OCI-LY1 (cell line): ENCODE data around the gene SCTR.

Experiments used
- H2AFZ ChIP-seq: fragments of 200-600 bp; sonication (generic), shearing (Covaris generic); 2 replicates; pipeline ENCODE4 v1.6.0; 2014; ENCODE audit warnings: antibody characterized with exemption, mild to moderate bottlenecking, low read length
- H3F3A ChIP-seq: fragments of 200-600 bp; sonication (generic), shearing (Covaris generic); 2 replicates; pipeline ENCODE4 v1.6.0; 2014; ENCODE audit warnings: mild to moderate bottlenecking, antibody characterized with exemption, low read length, moderate library complexity; ENCODE audit not compliant: insufficient read depth
- H3K27ac ChIP-seq: fragments of 200-600 bp; sonication (generic); 2 replicates; pipeline ENCODE4 v1.5.1; 2014; ENCODE audit warnings: low read length, mixed run types, mild to moderate bottlenecking, low read depth; ENCODE audit not compliant: poor library complexity, severe bottlenecking
- H3K27me3 ChIP-seq: fragments of 200-600 bp; sonication (generic); 2 replicates; pipeline ENCODE4 v1.6.0; 2014; ENCODE audit warnings: antibody characterized with exemption, mild to moderate bottlenecking, low read length, moderate library complexity; ENCODE audit not compliant: insufficient read depth
- H3K36me3 ChIP-seq: fragments of 200-600 bp; sonication (generic); 2 replicates; pipeline ENCODE4 v1.6.1; 2014; ENCODE audit warnings: mild to moderate bottlenecking, antibody characterized with exemption, low read length, moderate library complexity, mixed read lengths; ENCODE audit not compliant: insufficient read depth
- H3K4me1 ChIP-seq: fragments of 200-600 bp; sonication (generic); 2 replicates; pipeline ENCODE4 v1.5.1; 2014; ENCODE audit warnings: mild to moderate bottlenecking, low read length, moderate library complexity; ENCODE audit not compliant: insufficient read depth, severe bottlenecking
- H3K4me2 ChIP-seq: fragments of 200-600 bp; sonication (generic), shearing (Covaris generic); 2 replicates; pipeline ENCODE4 v1.6.1; 2014; ENCODE audit warnings: low read length
- H3K4me3 ChIP-seq: fragments of 200-600 bp; sonication (generic); 2 replicates; pipeline ENCODE4 v1.5.1; 2014; ENCODE audit warnings: low read length, low read depth, mild to moderate bottlenecking, mixed read lengths; ENCODE audit not compliant: poor library complexity, severe bottlenecking
- H3K79me2 ChIP-seq: fragments of 200-600 bp; shearing (Covaris generic); 2 replicates; pipeline ENCODE4 v1.6.1; 2016; ENCODE audit warnings: mixed run types, low read length, mixed read lengths; ENCODE audit not compliant: insufficient read depth
- H3K9ac ChIP-seq: fragments of 200-600 bp; sonication (generic), shearing (Covaris generic); 2 replicates; pipeline ENCODE4 v1.6.1; 2014; ENCODE audit warnings: mild to moderate bottlenecking, low read length, mixed read lengths
- H3K9me2 ChIP-seq: fragments of 200-600 bp; sonication (generic), shearing (Covaris generic); 2 replicates; pipeline ENCODE4 v1.6.1; 2014; ENCODE audit warnings: low read depth, mild to moderate bottlenecking, low read length, mixed read lengths
- H3K9me3 ChIP-seq: fragments of 200-600 bp; shearing (Covaris generic); 2 replicates; pipeline ENCODE4 v1.6.1; 2014; ENCODE audit warnings: low read length, mixed read lengths
- H4K20me1 ChIP-seq: fragments of 200-600 bp; sonication (generic), shearing (Covaris generic); 2 replicates; pipeline ENCODE4 v1.6.0; 2016; ENCODE audit warnings: mild to moderate bottlenecking, low read length; ENCODE audit not compliant: insufficient read depth
- CTCF ChIP-seq: fragments of 200-600 bp; sonication (generic), shearing (Covaris generic); IDR thresholded peaks from 2 replicates; pipeline ENCODE4 v1.5.1; 2017; ENCODE audit warnings: mild to moderate bottlenecking, antibody characterized with exemption, low read length, moderate library complexity, mixed read lengths
- EZH2 ChIP-seq: fragments of 200-600 bp; sonication (generic), shearing (Covaris generic); IDR thresholded peaks from 2 replicates; pipeline ENCODE4 v1.8.0; 2017; ENCODE audit warnings: borderline replicate concordance, mixed run types, mild to moderate bottlenecking, antibody characterized with exemption, low read length, moderate library complexity, mixed read lengths

Gene SCTR

GRCh38 chr2:119520696-119521432 is 3.4 kb downstream of the SCTR start:
- no peaks in the 10 kb centered on the region for H3K4me1 ChIP-seq
- no peaks in the 10 kb centered on the region for H3K9me3 ChIP-seq
- no peaks in the 10 kb centered on the region for H3K36me3 ChIP-seq
- H3K27me3 ChIP-seq: no peaks in the 10 kb centered on the region
- TF ChIP-seq EZH2: no peak
- no peak for TF ChIP-seq CTCF
- H3F3A ChIP-seq: no peaks in the 10 kb centered on the region
- no peak overlapping the region for H3K4me3 ChIP-seq
- no peaks in the 10 kb centered on the region for H3K79me2 ChIP-seq
- no peak overlapping the region for H3K27ac ChIP-seq
- no peaks in the 10 kb centered on the region for H3K9me2 ChIP-seq
- H2AFZ ChIP-seq: no peak overlapping the region
- no peak overlapping the region for H3K9ac ChIP-seq
- no peak overlapping the region for H3K4me2 ChIP-seq
- no peaks in the 10 kb centered on the region for H4K20me1 ChIP-seq

GRCh38 chr2:119519057-119519408 is 5.2 kb downstream of the SCTR start:
- no peak overlapping the region for H2AFZ ChIP-seq
- H3K9ac ChIP-seq: no peak overlapping the region
- no peaks in the 10 kb centered on the region for H3K4me1 ChIP-seq
- H3K27ac ChIP-seq: no peak overlapping the region
- no peak for TF ChIP-seq EZH2
- no peak for TF ChIP-seq CTCF
- H4K20me1 ChIP-seq: no peaks in the 10 kb centered on the region
- no peaks in the 10 kb centered on the region for H3K9me3 ChIP-seq
- H3K36me3 ChIP-seq: no peaks in the 10 kb centered on the region
- H3K4me3 ChIP-seq: no peak overlapping the region
- no peaks in the 10 kb centered on the region for H3K27me3 ChIP-seq
- H3F3A ChIP-seq: no peaks in the 10 kb centered on the region
- no peak overlapping the region for H3K4me2 ChIP-seq
- H3K79me2 ChIP-seq: no peaks in the 10 kb centered on the region
- no peaks in the 10 kb centered on the region for H3K9me2 ChIP-seq

- TF ChIP-seq EZH2 (no peak), CTCF (no peak)
- H4K20me1 ChIP-seq: no peaks in the 10 kb centered on the region
- H3K9ac ChIP-seq: no peak overlapping the region
- H3K4me2 ChIP-seq: no peak overlapping the region
- H3F3A ChIP-seq: no peaks in the 10 kb centered on the region
- H3K27ac ChIP-seq: no peak overlapping the region
- no peaks in the 10 kb centered on the region for H3K9me2 ChIP-seq
- H3K27me3 ChIP-seq: no peaks in the 10 kb centered on the region
- H3K4me1 ChIP-seq: no peaks in the 10 kb centered on the region
- H3K9me3 ChIP-seq: no peaks in the 10 kb centered on the region
- H2AFZ ChIP-seq: no peak overlapping the region
- no peaks in the 10 kb centered on the region for H3K79me2 ChIP-seq
- H3K4me3 ChIP-seq: no peak overlapping the region
- H3K36me3 ChIP-seq: no peaks in the 10 kb centered on the region
These were observed 5.8 kb downstream of the SCTR start for GRCh38 chr2:119518401-119519056.
